SK-N-SH (cell line): ENCODE results near the gene LYZL2. TPM values are rescaled to one million over a fixed set of nuclear protein-coding genes. Genes with fewer than 3 reads are reported as not detected.

Experiments
- CTCF ChIA-PET: fragments of 300-600, 350-600 bp; formaldehyde crosslinking; extraction: SDS; loops from one replicate; lab custom pipeline; 2021; lab: Yijun Ruan, JAX
- POLR2A ChIA-PET: fragments of 350-600 bp; sonication (Branson Sonifier 250); formaldehyde crosslinking; extraction: SDS; loops from one replicate; lab custom pipeline; 2020; ENCODE audit warnings: antibody characterized with exemption, inconsistent platforms; lab: Yijun Ruan, JAX
- DNase-seq: peaks from one replicate; pipeline ENCODE4 v3.0.0; 2012
- H2AFZ ChIP-seq: fragments of 200-600 bp; sonication (generic); 2 replicates; pipeline ENCODE4 v1.8.1; 2016; ENCODE audit warnings: antibody characterized with exemption, mild to moderate bottlenecking, low read depth
- H3F3A ChIP-seq: fragments of 200-600 bp; sonication (generic); replicated peaks from 2 replicates; pipeline ENCODE3; 2016; ENCODE audit warnings: antibody characterized with exemption, mild to moderate bottlenecking; ENCODE audit not compliant: insufficient read depth
- H3K27ac ChIP-seq, 2 experiments: fragments of 200-500 bp in 1 of 2; fragments of 200-600 bp in 1 of 2; sonication (Bioruptor generic) in 1 of 2; sonication (generic), shearing (Covaris generic) in 1 of 2; 2 replicates each; pipeline versions ENCODE4 v1.5.1 to v1.6.1; 2014 to 2016; ENCODE audit warnings: low read depth in 2 of 2, inconsistent platforms in 1 of 2, low read length in 1 of 2, mild to moderate bottlenecking in 1 of 2, mixed read lengths in 1 of 2
- H3K27me3 ChIP-seq: fragments of 200-600 bp; sonication (generic), shearing (Covaris generic); 2 replicates; pipeline ENCODE4 v1.6.1; 2016; ENCODE audit warnings: mixed run types; ENCODE audit not compliant: insufficient read depth
- H3K36me3 ChIP-seq, 2 experiments: fragments of 200-500 bp in 1 of 2; fragments of 200-600 bp in 1 of 2; sonication (Bioruptor generic) in 1 of 2; sonication (generic) in 1 of 2; replicated peaks in 1 of 2; 2 replicates each; pipeline versions ENCODE3 to v1.5.1; 2014 to 2016; ENCODE audit warnings: low read length in 1 of 2, mild to moderate bottlenecking in 1 of 2; ENCODE audit not compliant: insufficient read depth in 2 of 2, control insufficient read depth in 1 of 2
- H3K4me1 ChIP-seq, 2 experiments: fragments of 200-500 bp in 1 of 2; fragments of 200-600 bp in 1 of 2; sonication (Bioruptor generic) in 1 of 2; sonication (generic), shearing (Covaris generic) in 1 of 2; 2 replicates each; pipeline versions ENCODE4 v1.5.1 to v1.6.1; 2014 to 2016; ENCODE audit warnings: low read depth in 1 of 2, low read length in 1 of 2, mixed run types in 1 of 2; ENCODE audit not compliant: insufficient read depth in 2 of 2, control insufficient read depth in 1 of 2
- H3K4me2 ChIP-seq: fragments of 200-600 bp; sonication (generic), shearing (Covaris generic); 2 replicates; pipeline ENCODE4 v1.6.1; 2017; ENCODE audit warnings: mixed run types
- H3K4me3 ChIP-seq, 2 experiments: fragments of 200-500 bp in 1 of 2; fragments of 200-600 bp in 1 of 2; sonication (Bioruptor generic) in 1 of 2; sonication (generic), shearing (Covaris generic) in 1 of 2; 2 replicates each; pipeline versions ENCODE4 v1.5.1 to v1.8.1; 2014 to 2016; ENCODE audit warnings: low read depth in 2 of 2, inconsistent platforms in 1 of 2, low read length in 1 of 2, mild to moderate bottlenecking in 1 of 2, mixed read lengths in 1 of 2, moderate library complexity in 1 of 2
- H3K79me2 ChIP-seq: fragments of 200-600 bp; sonication (generic); 2 replicates; pipeline ENCODE4 v1.8.1; 2017; ENCODE audit warnings: mild to moderate bottlenecking; ENCODE audit not compliant: insufficient read depth
- H3K9ac ChIP-seq: fragments of 200-600 bp; sonication (generic); 2 replicates; pipeline ENCODE4 v1.6.1; 2017; ENCODE audit warnings: mixed run types
- H3K9me2 ChIP-seq: fragments of 200-600 bp; sonication (generic); 2 replicates; pipeline ENCODE4 v1.6.1; 2017; ENCODE audit warnings: mixed run types
- H3K9me3 ChIP-seq: fragments of 200-600 bp; sonication (generic); 2 replicates; pipeline ENCODE4 v1.6.1; 2017; ENCODE audit warnings: mixed run types, mild to moderate bottlenecking, moderate library complexity
- H4K20me1 ChIP-seq: fragments of 200-600 bp; sonication (generic); 2 replicates; pipeline ENCODE4 v1.6.1; 2017; ENCODE audit warnings: mild to moderate bottlenecking, mixed run types; ENCODE audit not compliant: insufficient read depth
- FOSL2 ChIP-seq: IDR thresholded peaks from 2 replicates; pipeline ENCODE4 v1.4.0; 2012; ENCODE audit warnings: low read depth, mild to moderate bottlenecking, moderate library complexity, borderline replicate concordance
- GABPA ChIP-seq: IDR thresholded peaks from 2 replicates; pipeline ENCODE4 v1.4.0; 2012; ENCODE audit warnings: low read depth, mild to moderate bottlenecking
- GATA2 ChIP-seq: sonication (generic); formaldehyde crosslinking; IDR thresholded peaks from 2 replicates; pipeline ENCODE4 v1.5.0; 2020; ENCODE audit warnings: mild to moderate bottlenecking, missing genetic modification reagents
- JUND ChIP-seq: IDR thresholded peaks from 2 replicates; pipeline ENCODE4 v1.4.0; 2012
- NRF1 ChIP-seq: IDR thresholded peaks from 2 replicates; pipeline ENCODE4 v1.6.1; 2012; ENCODE audit warnings: low read depth, mild to moderate bottlenecking, low read length
- RCOR1 ChIP-seq: fragments of 150-350 bp; IDR thresholded peaks from 2 replicates; pipeline ENCODE4 v1.6.1; 2017; ENCODE audit warnings: antibody characterized with exemption, low read length
- RFX5 ChIP-seq: IDR thresholded peaks from 2 replicates; pipeline ENCODE4 v1.6.1; 2012; ENCODE audit warnings: mild to moderate bottlenecking, improper control_type of control experiment, low read length
- RXRA ChIP-seq: IDR thresholded peaks from 2 replicates; pipeline ENCODE4 v1.4.0; 2012; ENCODE audit warnings: low read depth, mild to moderate bottlenecking, borderline replicate concordance
- TAF1 ChIP-seq: IDR thresholded peaks from 2 replicates; pipeline ENCODE4 v1.6.1; 2012; ENCODE audit warnings: low read depth, mild to moderate bottlenecking, low read length, moderate library complexity, borderline replicate concordance
- WGBS: methylation state at CpG from one replicate; pipeline ENCODE4 v1.1.6; 2017; ENCODE audit warnings: low lambda C conversion rate; 5-methylcytosine and 5-hydroxymethylcytosine counted together
- polyA plus RNA-seq, 3 experiments: library from polyadenylated mRNA; depleted of rRNA; stranded (reverse); fragments of >200 nt; gene quantifications; 2 replicates each; pipeline ENCODE4 v1.2.3, GENCODE V29; 2012
- TF ChIP-seq, protein P1 (sequence below): IDR thresholded peaks from 2 replicates; pipeline ENCODE4 v1.6.1; 2012; ENCODE audit warnings: mild to moderate bottlenecking, low read depth, low read length, moderate library complexity
- TF ChIP-seq, protein P2 (sequence below): IDR thresholded peaks from 2 replicates; pipeline ENCODE4 v1.4.0; 2012; ENCODE audit warnings: low read depth
- TF ChIP-seq, protein P3 (sequence below): fragments of 150-350 bp; IDR thresholded peaks from 2 replicates; pipeline ENCODE4 v1.6.1; 2016; ENCODE audit warnings: mild to moderate bottlenecking, low read depth, low read length

LYZL2 gene
- polyA plus RNA-seq, 1 of the 3 experiments (the other 2 are of a cell fraction) = not detected

DNA sequence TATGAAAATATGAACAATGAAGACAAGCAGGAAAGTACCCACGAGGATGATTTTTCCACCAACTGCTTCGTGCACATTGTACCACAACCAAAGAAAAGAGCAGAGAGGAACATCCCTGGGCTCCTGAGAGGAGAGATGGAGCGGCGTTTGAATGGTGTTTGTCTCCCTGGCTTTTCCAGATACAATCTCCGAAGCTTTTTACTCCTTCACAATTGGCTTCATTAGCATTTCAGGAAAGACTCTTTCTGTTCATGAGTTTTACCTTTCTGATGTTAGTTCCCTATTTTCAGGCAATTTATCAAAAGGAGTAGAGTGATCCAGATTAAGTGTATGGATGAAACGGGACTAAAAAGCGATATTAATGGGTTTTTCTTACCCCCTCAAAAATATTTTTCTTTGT is 49.3 kb downstream of the LYZL2 start (continued):
- no peak for TF ChIP-seq GATA2

DNA sequence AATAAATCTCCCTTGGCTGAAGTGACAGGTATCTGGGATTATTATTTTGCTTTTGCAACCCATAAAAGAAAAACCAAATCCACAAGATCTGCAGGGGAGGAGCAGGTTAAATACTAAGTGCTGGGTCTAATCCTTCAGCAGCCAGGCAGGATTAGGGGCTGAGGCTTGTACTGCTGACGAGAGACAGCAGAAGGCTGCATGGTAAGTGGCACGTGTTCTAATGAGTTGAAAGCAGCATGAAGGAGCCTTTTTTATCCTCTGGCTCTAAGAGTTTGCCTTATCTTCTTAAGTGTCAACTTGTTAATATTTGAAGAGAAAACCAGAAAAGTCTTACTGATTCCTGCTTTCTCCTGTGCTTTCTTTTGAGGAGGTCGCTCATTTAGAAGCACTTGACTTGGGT is 50.0 kb downstream of the LYZL2 start:
- TF ChIP-seq, protein P1, sequence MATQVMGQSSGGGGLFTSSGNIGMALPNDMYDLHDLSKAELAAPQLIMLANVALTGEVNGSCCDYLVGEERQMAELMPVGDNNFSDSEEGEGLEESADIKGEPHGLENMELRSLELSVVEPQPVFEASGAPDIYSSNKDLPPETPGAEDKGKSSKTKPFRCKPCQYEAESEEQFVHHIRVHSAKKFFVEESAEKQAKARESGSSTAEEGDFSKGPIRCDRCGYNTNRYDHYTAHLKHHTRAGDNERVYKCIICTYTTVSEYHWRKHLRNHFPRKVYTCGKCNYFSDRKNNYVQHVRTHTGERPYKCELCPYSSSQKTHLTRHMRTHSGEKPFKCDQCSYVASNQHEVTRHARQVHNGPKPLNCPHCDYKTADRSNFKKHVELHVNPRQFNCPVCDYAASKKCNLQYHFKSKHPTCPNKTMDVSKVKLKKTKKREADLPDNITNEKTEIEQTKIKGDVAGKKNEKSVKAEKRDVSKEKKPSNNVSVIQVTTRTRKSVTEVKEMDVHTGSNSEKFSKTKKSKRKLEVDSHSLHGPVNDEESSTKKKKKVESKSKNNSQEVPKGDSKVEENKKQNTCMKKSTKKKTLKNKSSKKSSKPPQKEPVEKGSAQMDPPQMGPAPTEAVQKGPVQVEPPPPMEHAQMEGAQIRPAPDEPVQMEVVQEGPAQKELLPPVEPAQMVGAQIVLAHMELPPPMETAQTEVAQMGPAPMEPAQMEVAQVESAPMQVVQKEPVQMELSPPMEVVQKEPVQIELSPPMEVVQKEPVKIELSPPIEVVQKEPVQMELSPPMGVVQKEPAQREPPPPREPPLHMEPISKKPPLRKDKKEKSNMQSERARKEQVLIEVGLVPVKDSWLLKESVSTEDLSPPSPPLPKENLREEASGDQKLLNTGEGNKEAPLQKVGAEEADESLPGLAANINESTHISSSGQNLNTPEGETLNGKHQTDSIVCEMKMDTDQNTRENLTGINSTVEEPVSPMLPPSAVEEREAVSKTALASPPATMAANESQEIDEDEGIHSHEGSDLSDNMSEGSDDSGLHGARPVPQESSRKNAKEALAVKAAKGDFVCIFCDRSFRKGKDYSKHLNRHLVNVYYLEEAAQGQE = no peak
- TF ChIP-seq GATA2 (no peak), JUND (no peak), RCOR1 (no peak), RXRA (no peak), GABPA (no peak), FOSL2 (no peak), NRF1 (no peak), RFX5 (no peak), TAF1 (no peak)
- TF ChIP-seq, protein P2, sequence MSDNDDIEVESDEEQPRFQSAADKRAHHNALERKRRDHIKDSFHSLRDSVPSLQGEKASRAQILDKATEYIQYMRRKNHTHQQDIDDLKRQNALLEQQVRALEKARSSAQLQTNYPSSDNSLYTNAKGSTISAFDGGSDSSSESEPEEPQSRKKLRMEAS = no peak
- TF ChIP-seq, protein P3, sequence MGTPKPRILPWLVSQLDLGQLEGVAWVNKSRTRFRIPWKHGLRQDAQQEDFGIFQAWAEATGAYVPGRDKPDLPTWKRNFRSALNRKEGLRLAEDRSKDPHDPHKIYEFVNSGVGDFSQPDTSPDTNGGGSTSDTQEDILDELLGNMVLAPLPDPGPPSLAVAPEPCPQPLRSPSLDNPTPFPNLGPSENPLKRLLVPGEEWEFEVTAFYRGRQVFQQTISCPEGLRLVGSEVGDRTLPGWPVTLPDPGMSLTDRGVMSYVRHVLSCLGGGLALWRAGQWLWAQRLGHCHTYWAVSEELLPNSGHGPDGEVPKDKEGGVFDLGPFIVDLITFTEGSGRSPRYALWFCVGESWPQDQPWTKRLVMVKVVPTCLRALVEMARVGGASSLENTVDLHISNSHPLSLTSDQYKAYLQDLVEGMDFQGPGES = no peak
- Histone ChIP-seq H3F3A (peaks cover 5% of the 10 kb centered on the region), H3K9me3 (no peaks in the 10 kb centered on the region), H3K9me2 (no peaks in the 10 kb centered on the region), H3K36me3 (no peaks in the 10 kb centered on the region), H3K27ac (no peak overlapping the region), H3K4me2 (no peak overlapping the region), H3K4me1 (peaks cover 3 to 4% of the 10 kb centered on the region in 2 experiments; a peak in 2 of 4 replicates), H2AFZ (no peak overlapping the region), H3K9ac (no peak overlapping the region), H4K20me1 (no peaks in the 10 kb centered on the region), H3K27me3 (no peaks in the 10 kb centered on the region), H3K4me3 (no peak overlapping the region), H3K79me2 (no peaks in the 10 kb centered on the region)
- no peak for DNase-seq
- CTCF ChIA-PET = interaction anchor here (1.2 to 3.8 kb wide), 3 partner anchors 11 to 187 kb away, joined by 3 to 52 read pairs (median 17); no protein-coding TSS in a partner anchor
- POLR2A ChIA-PET = no interaction called here
- WGBS = 78% methylated on average over 3 of the region's 3 CpGs
